Measurements from ENCODE around the gene ZIC2. TPM values are rescaled to one million over a fixed set of nuclear protein-coding genes. Genes with fewer than 3 reads are reported as not detected.

Gene ZIC2
- total RNA-seq, 1 experiment from 2014 or later: 426 TPM

DNA sequence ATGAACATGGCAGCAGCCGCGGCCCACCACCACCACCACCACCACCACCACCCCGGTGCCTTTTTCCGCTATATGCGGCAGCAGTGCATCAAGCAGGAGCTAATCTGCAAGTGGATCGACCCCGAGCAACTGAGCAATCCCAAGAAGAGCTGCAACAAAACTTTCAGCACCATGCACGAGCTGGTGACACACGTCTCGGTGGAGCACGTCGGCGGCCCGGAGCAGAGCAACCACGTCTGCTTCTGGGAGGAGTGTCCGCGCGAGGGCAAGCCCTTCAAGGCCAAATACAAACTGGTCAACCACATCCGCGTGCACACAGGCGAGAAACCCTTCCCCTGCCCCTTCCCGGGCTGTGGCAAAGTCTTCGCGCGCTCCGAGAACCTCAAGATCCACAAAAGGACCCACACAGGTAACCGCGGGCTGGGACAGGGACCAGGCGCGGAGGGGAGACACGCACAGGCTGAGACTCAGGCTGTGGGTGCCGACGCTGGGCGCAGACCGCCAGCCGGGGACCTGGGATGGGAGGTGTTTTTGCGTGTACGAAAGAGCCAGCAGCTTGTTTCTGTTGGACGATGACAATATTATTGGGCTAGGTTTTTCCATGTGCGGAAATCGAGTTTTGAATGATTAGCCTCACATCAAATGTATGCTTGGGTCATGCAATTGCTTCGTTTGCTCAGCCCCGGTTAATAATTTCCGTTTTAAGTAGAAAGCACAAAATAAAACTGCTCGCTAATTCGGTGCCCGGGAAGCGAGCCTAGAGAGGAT lies 1.3 kb downstream of the ZIC2 start:
- TF ChIP-seq, protein P1, sequence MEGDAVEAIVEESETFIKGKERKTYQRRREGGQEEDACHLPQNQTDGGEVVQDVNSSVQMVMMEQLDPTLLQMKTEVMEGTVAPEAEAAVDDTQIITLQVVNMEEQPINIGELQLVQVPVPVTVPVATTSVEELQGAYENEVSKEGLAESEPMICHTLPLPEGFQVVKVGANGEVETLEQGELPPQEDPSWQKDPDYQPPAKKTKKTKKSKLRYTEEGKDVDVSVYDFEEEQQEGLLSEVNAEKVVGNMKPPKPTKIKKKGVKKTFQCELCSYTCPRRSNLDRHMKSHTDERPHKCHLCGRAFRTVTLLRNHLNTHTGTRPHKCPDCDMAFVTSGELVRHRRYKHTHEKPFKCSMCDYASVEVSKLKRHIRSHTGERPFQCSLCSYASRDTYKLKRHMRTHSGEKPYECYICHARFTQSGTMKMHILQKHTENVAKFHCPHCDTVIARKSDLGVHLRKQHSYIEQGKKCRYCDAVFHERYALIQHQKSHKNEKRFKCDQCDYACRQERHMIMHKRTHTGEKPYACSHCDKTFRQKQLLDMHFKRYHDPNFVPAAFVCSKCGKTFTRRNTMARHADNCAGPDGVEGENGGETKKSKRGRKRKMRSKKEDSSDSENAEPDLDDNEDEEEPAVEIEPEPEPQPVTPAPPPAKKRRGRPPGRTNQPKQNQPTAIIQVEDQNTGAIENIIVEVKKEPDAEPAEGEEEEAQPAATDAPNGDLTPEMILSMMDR (conservative IDR thresholded peaks at IDR 0.05): no peak

More for the DNA sequence above, 1.3 kb downstream of the ZIC2 start:
- Histone ChIP-seq H3K56ac (ENCODE audit: insufficient read length, low read depth, low read length) (no peak overlapping the region), H2BK12ac (ENCODE audit: insufficient read length, low read depth, low read length) (no peak overlapping the region), H2AK5ac (ENCODE audit: insufficient read length, low read length) (no peak overlapping the region), H3K27ac (ENCODE audit: insufficient read length, low read depth, low read length) (no peak overlapping the region), H3K27me3 (ENCODE audit: insufficient read depth, low read length) (peaks cover 9% of the 10 kb centered on the region; the same call in 1 of the 2 replicates), H3K9me3 (ENCODE audit: control insufficient read depth, low read depth, low read length) (no peaks in the 10 kb centered on the region), H2BK15ac (ENCODE audit: low read depth, low read length) (no peak overlapping the region), H2BK20ac (ENCODE audit: low read depth, low read length, poor library complexity, severe bottlenecking) (no peak overlapping the region), H3K9ac (ENCODE audit: extremely low read depth, insufficient read length, low read length) (peak overlapping the region; percentile 84), H3K4me1 (ENCODE audit: insufficient read depth, low read length) (peaks cover 1% of the 10 kb centered on the region), H3K79me2 (ENCODE audit: insufficient read depth, low read length) (peaks cover 25% of the 10 kb centered on the region), H3K4me2 (ENCODE audit: insufficient read depth, insufficient read length, low read length) (peak overlapping the region; percentile 86), H2AFZ (ENCODE audit: low read length) (no peak overlapping the region), H4K91ac (ENCODE audit: insufficient read length, low read depth, low read length) (no peak overlapping the region), H3K79me1 (ENCODE audit: insufficient read depth, low read depth, low read length, poor library complexity, severe bottlenecking) (peaks cover 3% of the 10 kb centered on the region), H3K18ac (ENCODE audit: insufficient read length, low read depth, low read length) (no peak overlapping the region), H4K5ac (ENCODE audit: insufficient read length, low read depth, low read length) (no peak overlapping the region), H4K8ac (replicated peaks; ENCODE audit: insufficient read length, low read depth, low read length) (no peak overlapping the region), H3T11ph (ENCODE audit: low read length) (no peak overlapping the region), H4K20me1 (ENCODE audit: control insufficient read depth, insufficient read depth, insufficient read length) (no peaks in the 10 kb centered on the region), H3K23ac (ENCODE audit: insufficient read length, low read depth, low read length) (peak overlapping the region; percentile 59), H3K23me2 (ENCODE audit: insufficient read length, low read depth, low read length, poor library complexity, severe bottlenecking) (peaks cover 47% of the 10 kb centered on the region), H2BK5ac (ENCODE audit: insufficient read length, low read length) (no peak overlapping the region), H3K4ac (ENCODE audit: low read depth, low read length) (no peak overlapping the region), H3K14ac (ENCODE audit: insufficient read depth, low read length) (peak overlapping the region; percentile 39), H2BK120ac (ENCODE audit: low read depth, low read length, poor library complexity, severe bottlenecking) (no peak overlapping the region)
- Mint-ChIP-seq H3K27me3 (ENCODE audit: low read depth) (peaks cover 36% of the 10 kb centered on the region), H3K36me3 (ENCODE audit: insufficient read depth in 1 of 3, low read depth in 3 of 3) (peaks cover 38 to 48% (median 47%) of the 10 kb centered on the region in 3 experiments), H3K9me3 (peaks cover 26 to 29% of the 10 kb centered on the region in 2 experiments), H3K4me3 (peak overlapping the region; percentile 94 to 98), H3K27ac (peak overlapping the region; percentile 91 to 97 (median 97); a peak in 6 of 7 replicates), H3K4me1 (peaks cover 30 to 38% of the 10 kb centered on the region in 2 experiments)
- DNase-seq: no peak
- WGBS (ENCODE audit: extremely low coverage, insufficient read length, low lambda C conversion rate): no CpG with 5 or more reads among the region's 48 CpGs

Measured in H9 (cell line).